Mesendoderm (in vitro differentiated cells): ENCODE measurements around the gene ATP13A4.
"Not testable (repeated sequence)": the region's sequence is repeated elsewhere in the genome, so short reads cannot be mapped to it uniquely, and the experiment has no call there.

ENCODE experiments used
- DNase-seq: peaks from one replicate; pipeline ENCODE4 v3.0.0; 2013
- H2AK5ac ChIP-seq: 2 replicates; pipeline ENCODE4 v1.6.1; 2013; ENCODE audit warnings: low read length, inconsistent platforms
- H2BK120ac ChIP-seq: 2 replicates; pipeline ENCODE4 v1.6.1; 2013; ENCODE audit warnings: low read depth, mild to moderate bottlenecking, low read length, moderate library complexity, mixed read lengths
- H2BK15ac ChIP-seq: replicated peaks from 2 replicates; pipeline ENCODE4 v1.6.1; 2013; ENCODE audit warnings: low read depth, mild to moderate bottlenecking, moderate library complexity
- H2BK5ac ChIP-seq: 2 replicates; pipeline ENCODE4 v1.6.1; 2013; ENCODE audit warnings: low read length, inconsistent platforms
- H3K18ac ChIP-seq: 2 replicates; pipeline ENCODE4 v1.6.1; 2013; ENCODE audit warnings: mild to moderate bottlenecking, low read length, mixed read lengths
- H3K23ac ChIP-seq: one replicate; pipeline ENCODE4 v1.6.1; 2013; ENCODE audit warnings: low read length
- H3K27ac ChIP-seq: 2 replicates; pipeline ENCODE4 v1.5.1; 2013; ENCODE audit warnings: low read depth, mild to moderate bottlenecking, inconsistent platforms, low read length, moderate library complexity
- H3K27me3 ChIP-seq: 2 replicates; pipeline ENCODE4 v1.6.1; 2013; ENCODE audit warnings: low read length, control low read depth, mild to moderate bottlenecking, inconsistent platforms; ENCODE audit not compliant: insufficient read depth, poor library complexity
- H3K36me3 ChIP-seq: 2 replicates; pipeline ENCODE4 v1.6.1; 2013; ENCODE audit warnings: low read length, inconsistent platforms; ENCODE audit not compliant: control insufficient read depth, insufficient read depth
- H3K4ac ChIP-seq: one replicate; pipeline ENCODE4 v1.6.1; 2013; ENCODE audit warnings: low read depth, mild to moderate bottlenecking, low read length, moderate library complexity
- H3K4me1 ChIP-seq: 2 replicates; pipeline ENCODE4 v1.6.1; 2013; ENCODE audit warnings: low read depth, low read length, inconsistent platforms; ENCODE audit not compliant: control insufficient read depth
- H3K4me2 ChIP-seq: 2 replicates; pipeline ENCODE4 v1.6.1; 2013; ENCODE audit warnings: low read length
- H3K4me3 ChIP-seq: 2 replicates; pipeline ENCODE4 v1.5.1; 2013; ENCODE audit warnings: mild to moderate bottlenecking, low read length
- H3K56ac ChIP-seq: one replicate; pipeline ENCODE4 v1.6.1; 2013; ENCODE audit warnings: low read length
- H3K79me1 ChIP-seq: 2 replicates; pipeline ENCODE4 v1.6.1; 2013; ENCODE audit warnings: low read length, inconsistent platforms
- H3K79me2 ChIP-seq: 2 replicates; pipeline ENCODE4 v1.6.1; 2013; ENCODE audit warnings: mild to moderate bottlenecking, low read length; ENCODE audit not compliant: control insufficient read depth, insufficient read depth
- H3K9ac ChIP-seq: 2 replicates; pipeline ENCODE4 v1.6.1; 2013; ENCODE audit warnings: low read length, inconsistent platforms
- H4K5ac ChIP-seq: one replicate; pipeline ENCODE4 v1.6.1; 2013; ENCODE audit warnings: low read length
- H4K8ac ChIP-seq: one replicate; pipeline ENCODE4 v1.6.1; 2013; ENCODE audit warnings: low read depth, mild to moderate bottlenecking, control low read depth, low read length, moderate library complexity
- WGBS: extraction: QIAGEN DNeasy Blood & Tissue Kit; methylation state at CpG from one replicate; pipeline ENCODE4 v1.1.7; 2013; ENCODE audit warnings: low lambda C conversion rate, missing lambda C conversion rate; ENCODE audit not compliant: insufficient coverage; ENCODE audit errors: extremely low coverage; 5-methylcytosine and 5-hydroxymethylcytosine counted together

ATP13A4 gene

GRCh38 chr3:193544289-193544688 lies 10.4 kb downstream of the ATP13A4 start:
- no peak overlapping the region for H2AK5ac ChIP-seq
- H2BK120ac ChIP-seq: no peak overlapping the region
- no peak overlapping the region for H3K56ac ChIP-seq
- no peak overlapping the region for H2BK15ac ChIP-seq
- DNase-seq: no peak
- no peak overlapping the region for H4K8ac ChIP-seq
- no peak overlapping the region for H3K9ac ChIP-seq
- no peak overlapping the region for H3K4me3 ChIP-seq
- H3K4me2 ChIP-seq: no peak overlapping the region
- H3K36me3 ChIP-seq: no peaks in the 10 kb centered on the region
- H3K4me1 ChIP-seq: no peaks in the 10 kb centered on the region
- H3K79me2 ChIP-seq: no peaks in the 10 kb centered on the region
- H3K27ac ChIP-seq: no peak overlapping the region
- no peak overlapping the region for H3K23ac ChIP-seq
- WGBS: no CpG with 5 or more reads among the region's 1 CpG
- no peak overlapping the region for H4K5ac ChIP-seq
- no peaks in the 10 kb centered on the region for H3K27me3 ChIP-seq
- no peak overlapping the region for H3K4ac ChIP-seq
- no peaks in the 10 kb centered on the region for H3K79me1 ChIP-seq
- no peak overlapping the region for H3K18ac ChIP-seq
- H2BK5ac ChIP-seq: no peak overlapping the region

GRCh38 chr3:193530231-193531165 lies 24.2 kb downstream of the ATP13A4 start:
- Histone ChIP-seq H3K4me3 (no peak overlapping the region), H4K8ac (no peak overlapping the region), H3K56ac (no peak overlapping the region), H4K5ac (no peak overlapping the region), H3K79me1 (no peaks in the 10 kb centered on the region), H3K4ac (no peak overlapping the region), H2BK5ac (no peak overlapping the region), H3K79me2 (no peaks in the 10 kb centered on the region), H3K27ac (no peak overlapping the region), H2BK15ac (no peak overlapping the region), H2BK120ac (no peak overlapping the region), H3K4me2 (no peak overlapping the region), H2AK5ac (no peak overlapping the region), H3K23ac (no peak overlapping the region), H3K36me3 (no peaks in the 10 kb centered on the region), H3K18ac (no peak overlapping the region), H3K4me1 (no peaks in the 10 kb centered on the region), H3K27me3 (no peaks in the 10 kb centered on the region), H3K9ac (no peak overlapping the region)
- WGBS: 100% methylated on average over 1 of the region's 7 CpGs
- no peak for DNase-seq

- H3K18ac ChIP-seq: not testable (repeated sequence)
Measured at GRCh38 chr3:193526085-193526484, 28.6 kb downstream of the ATP13A4 start.

GRCh38 chr3:193522473-193522872 lies 32.2 kb downstream of the ATP13A4 start:
- Histone ChIP-seq H3K36me3 (no peaks in the 10 kb centered on the region), H3K56ac (no peak overlapping the region), H4K8ac (no peak overlapping the region), H4K5ac (no peak overlapping the region), H3K4me3 (no peak overlapping the region), H2BK5ac (no peak overlapping the region), H3K23ac (peak overlapping the region; percentile 29), H3K27ac (no peak overlapping the region), H3K4me1 (no peaks in the 10 kb centered on the region), H3K27me3 (no peaks in the 10 kb centered on the region), H3K18ac (no peak overlapping the region), H3K9ac (no peak overlapping the region), H3K79me1 (no peaks in the 10 kb centered on the region), H3K4me2 (no peak overlapping the region), H3K79me2 (no peaks in the 10 kb centered on the region), H3K4ac (no peak overlapping the region), H2BK120ac (no peak overlapping the region), H2BK15ac (no peak overlapping the region), H2AK5ac (no peak overlapping the region)
- no peak for DNase-seq
- WGBS: no CpG with 5 or more reads among the region's 4 CpGs

More at GRCh38 chr3:193526085-193526484, 28.6 kb downstream of the ATP13A4 start:
- not testable (repeated sequence) for H3K4me2 ChIP-seq, H3K4me3 ChIP-seq, H2BK15ac ChIP-seq, H2BK5ac ChIP-seq, H3K9ac ChIP-seq, H3K79me1 ChIP-seq, DNase-seq, H3K27me3 ChIP-seq, H3K4me1 ChIP-seq, H2AK5ac ChIP-seq, H3K27ac ChIP-seq, H3K79me2 ChIP-seq, H3K23ac ChIP-seq, H4K8ac ChIP-seq, H4K5ac ChIP-seq, H3K56ac ChIP-seq, H3K36me3 ChIP-seq, H2BK120ac ChIP-seq, H3K4ac ChIP-seq
- WGBS: no CpG with 5 or more reads among the region's 2 CpGs

GRCh38 chr3:193520738-193521137 lies 34.0 kb downstream of the ATP13A4 start:
- H3K79me2 ChIP-seq: no peaks in the 10 kb centered on the region
- no peak overlapping the region for H3K27ac ChIP-seq
- H3K4me3 ChIP-seq: no peak overlapping the region
- H3K4ac ChIP-seq: no peak overlapping the region
- no peaks in the 10 kb centered on the region for H3K79me1 ChIP-seq
- no peaks in the 10 kb centered on the region for H3K4me1 ChIP-seq
- H2BK15ac ChIP-seq: no peak overlapping the region
- no peak overlapping the region for H2BK5ac ChIP-seq
- no peak overlapping the region for H3K4me2 ChIP-seq
- DNase-seq: peak; percentile 69
- no peak overlapping the region for H3K56ac ChIP-seq
- no peaks in the 10 kb centered on the region for H3K36me3 ChIP-seq
- H3K9ac ChIP-seq: no peak overlapping the region
- H3K23ac ChIP-seq: no peak overlapping the region
- H2BK120ac ChIP-seq: no peak overlapping the region
- H4K8ac ChIP-seq: no peak overlapping the region
- no peak overlapping the region for H2AK5ac ChIP-seq
- no peaks in the 10 kb centered on the region for H3K27me3 ChIP-seq
- WGBS: no CpG with 5 or more reads among the region's 3 CpGs
- H4K5ac ChIP-seq: no peak overlapping the region
- H3K18ac ChIP-seq: no peak overlapping the region
